AG09319 (cell line): ENCODE results near the gene TTI1.
A peak's percentile ranks its signal among the peaks of the same experiment; 100 is the strongest.

Source experiments
- DNase-seq: peaks from one replicate; pipeline ENCODE4 v3.0.0-alpha.2; 2010; ENCODE audit warnings: low read depth; ENCODE audit errors: extremely low read depth
- TF ChIP-seq, protein P1 (sequence below): IDR thresholded peaks from 2 replicates; pipeline ENCODE4 v1.5.1; 2011; ENCODE audit warnings: low read depth, mild to moderate bottlenecking, inconsistent platforms, low read length, moderate library complexity

TTI1 gene

DNA sequence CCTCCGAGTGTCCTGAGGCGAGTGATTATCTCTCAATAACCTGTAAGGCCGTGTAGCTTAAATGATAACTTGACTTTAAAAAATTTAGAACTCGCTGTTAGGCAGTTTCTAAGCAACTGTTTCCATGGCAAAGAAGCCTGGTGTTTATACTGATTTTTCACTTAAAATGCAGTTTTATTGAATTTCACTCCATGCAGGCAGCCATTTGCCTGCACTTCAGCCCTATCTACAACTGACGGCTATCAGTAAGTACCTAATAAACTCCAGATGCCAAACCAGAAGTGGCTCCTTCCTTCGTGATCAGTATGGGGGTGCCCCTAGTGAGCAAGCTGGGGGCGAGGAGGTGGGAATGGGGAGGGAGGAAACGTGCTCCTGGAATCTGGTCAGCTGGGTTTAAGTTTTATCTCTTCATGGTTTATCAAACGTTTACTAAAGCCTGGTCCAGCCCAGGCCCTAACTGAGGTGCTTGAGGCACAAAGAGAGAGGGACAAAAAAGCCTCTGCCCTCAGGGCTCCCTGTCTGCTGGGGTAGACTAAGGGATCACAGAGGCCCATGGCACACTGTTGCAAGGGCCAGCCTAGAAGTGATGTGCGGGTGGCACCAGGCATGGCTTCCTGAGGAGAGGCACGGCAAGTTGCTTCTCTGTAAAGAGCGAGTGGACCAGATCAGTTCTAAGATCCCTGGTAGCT, 45.5 kb downstream of the TTI1 start:
- TF ChIP-seq, protein P1, sequence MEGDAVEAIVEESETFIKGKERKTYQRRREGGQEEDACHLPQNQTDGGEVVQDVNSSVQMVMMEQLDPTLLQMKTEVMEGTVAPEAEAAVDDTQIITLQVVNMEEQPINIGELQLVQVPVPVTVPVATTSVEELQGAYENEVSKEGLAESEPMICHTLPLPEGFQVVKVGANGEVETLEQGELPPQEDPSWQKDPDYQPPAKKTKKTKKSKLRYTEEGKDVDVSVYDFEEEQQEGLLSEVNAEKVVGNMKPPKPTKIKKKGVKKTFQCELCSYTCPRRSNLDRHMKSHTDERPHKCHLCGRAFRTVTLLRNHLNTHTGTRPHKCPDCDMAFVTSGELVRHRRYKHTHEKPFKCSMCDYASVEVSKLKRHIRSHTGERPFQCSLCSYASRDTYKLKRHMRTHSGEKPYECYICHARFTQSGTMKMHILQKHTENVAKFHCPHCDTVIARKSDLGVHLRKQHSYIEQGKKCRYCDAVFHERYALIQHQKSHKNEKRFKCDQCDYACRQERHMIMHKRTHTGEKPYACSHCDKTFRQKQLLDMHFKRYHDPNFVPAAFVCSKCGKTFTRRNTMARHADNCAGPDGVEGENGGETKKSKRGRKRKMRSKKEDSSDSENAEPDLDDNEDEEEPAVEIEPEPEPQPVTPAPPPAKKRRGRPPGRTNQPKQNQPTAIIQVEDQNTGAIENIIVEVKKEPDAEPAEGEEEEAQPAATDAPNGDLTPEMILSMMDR: no peak
- DNase-seq: no peak

DNA sequence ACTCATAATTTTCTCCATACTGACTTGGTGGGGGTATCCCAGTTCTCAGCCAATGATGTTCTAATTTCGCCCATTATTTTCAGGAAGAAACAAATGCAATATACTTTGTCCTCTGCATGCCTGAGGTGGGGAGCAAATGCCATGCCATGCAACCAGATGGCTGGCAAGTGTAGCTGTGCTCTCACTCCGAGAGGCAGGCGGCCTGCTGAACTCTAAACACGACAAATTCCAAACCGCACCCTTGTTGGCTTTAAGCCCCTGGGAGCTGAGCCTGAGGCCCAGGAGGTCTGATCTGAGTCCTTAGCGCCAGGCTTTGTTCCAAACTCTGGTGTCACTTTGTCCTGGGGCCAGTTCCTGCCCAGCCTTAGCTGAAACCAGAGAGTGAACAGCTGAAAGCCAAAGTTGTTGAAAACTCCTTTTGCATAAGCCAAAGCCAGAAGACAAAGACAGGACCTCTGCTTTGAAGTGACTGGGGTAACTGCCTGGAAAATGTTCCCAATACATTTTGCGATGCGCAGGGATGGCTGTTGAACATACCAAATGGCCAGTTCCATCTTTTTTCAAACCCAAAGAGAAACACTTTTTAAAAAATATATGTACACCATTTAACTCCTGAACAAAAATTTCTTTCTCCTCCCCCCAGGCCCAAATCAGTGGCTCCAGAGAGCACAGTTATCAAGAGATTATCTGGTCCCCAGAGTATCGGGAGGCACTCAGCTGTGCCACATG, 46.2 kb downstream of the TTI1 start:
- TF ChIP-seq, protein P1: no peak
- DNase-seq: peak; percentile 25

GRCh38 chr20:37986044-37986858, 47.0 kb downstream of the TTI1 start:
- DNase-seq: no peak
- TF ChIP-seq, protein P1: no peak

DNA sequence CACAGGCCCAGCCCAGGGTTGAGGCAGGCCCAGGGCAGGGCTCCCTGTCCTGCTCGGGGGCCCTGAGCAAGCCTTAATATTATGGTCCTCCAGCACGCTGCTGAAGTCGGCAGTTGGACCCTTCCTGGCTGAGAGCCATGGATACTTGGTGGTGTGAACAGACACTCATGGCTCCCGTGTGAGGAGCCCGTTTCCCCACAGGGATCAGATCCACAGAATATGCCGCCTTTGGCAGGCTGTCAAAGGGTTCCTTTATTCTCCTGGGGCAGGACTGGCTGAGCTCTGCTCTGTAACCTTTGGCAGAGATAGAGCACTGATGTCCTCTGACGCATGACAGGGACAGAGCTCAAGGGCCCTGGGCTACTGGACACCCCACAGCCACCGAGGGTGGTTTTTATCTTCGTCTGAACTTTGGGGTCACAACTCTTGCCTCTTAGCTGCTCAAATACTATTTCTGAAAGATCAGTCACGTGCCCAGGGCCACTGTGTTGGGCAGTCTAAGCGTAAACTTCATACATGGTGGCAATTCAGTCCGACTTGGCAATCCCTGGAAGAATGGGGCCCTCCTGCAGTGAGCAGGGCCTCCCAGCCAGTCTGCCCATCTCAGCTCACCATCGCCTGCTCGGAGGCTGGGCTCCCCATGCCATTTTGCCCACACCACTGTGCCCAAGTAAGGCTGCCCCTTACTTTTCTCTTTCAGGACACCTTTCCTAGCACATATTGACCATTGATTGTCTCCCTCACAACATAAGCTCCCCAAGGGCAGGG, 49.1 kb downstream of the TTI1 start:
- TF ChIP-seq, protein P1: no peak
- no peak for DNase-seq

DNA sequence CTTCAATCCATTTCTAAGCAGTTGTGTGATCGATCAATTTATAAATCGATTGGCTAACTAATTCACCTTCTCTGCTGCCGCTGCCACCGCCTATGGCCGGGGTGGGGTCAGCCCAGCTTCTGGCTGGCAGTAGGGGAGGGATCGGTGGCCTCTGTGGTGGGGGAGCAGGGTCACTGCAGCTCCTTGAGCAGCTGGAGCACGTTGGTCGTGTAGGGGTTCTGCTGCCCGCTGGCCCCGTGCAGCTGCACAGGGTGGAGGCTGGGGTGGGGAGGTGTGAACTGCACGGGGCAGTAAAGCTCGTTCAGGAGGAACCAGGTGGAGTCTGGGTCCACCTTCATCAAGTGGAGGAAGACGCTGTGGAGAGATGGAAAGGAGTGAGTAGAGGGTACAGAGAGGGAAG, 50.0 kb downstream of the TTI1 start:
- no peak for DNase-seq
- TF ChIP-seq, protein P1: no peak

DNA sequence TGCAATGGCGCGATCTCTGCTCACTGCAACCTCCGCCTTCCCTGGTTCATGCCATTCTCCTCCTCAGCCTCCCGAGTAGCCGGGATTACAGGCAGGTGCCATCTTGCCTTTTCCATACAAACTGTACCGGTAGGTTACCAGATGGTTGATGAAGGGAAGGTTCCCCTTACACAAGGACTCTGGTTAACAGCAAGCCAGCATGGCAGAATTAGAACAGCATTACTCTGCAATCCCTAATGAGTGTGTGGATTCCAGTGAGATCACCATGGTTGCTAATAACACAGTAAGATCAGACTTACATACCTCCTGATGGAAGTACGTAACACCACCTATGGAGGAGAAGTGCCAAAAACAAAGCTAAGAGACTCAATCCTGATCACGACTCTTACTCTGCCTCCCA, 51.7 kb downstream of the TTI1 start:
- TF ChIP-seq, protein P1: no peak
- no peak for DNase-seq
